ENCODE measurements around the gene DEGS1. TPM values are rescaled to one million over a fixed set of nuclear protein-coding genes. Genes with fewer than 3 reads are reported as not detected.

Gene DEGS1
- 17.2 TPM for total RNA-seq

DNA sequence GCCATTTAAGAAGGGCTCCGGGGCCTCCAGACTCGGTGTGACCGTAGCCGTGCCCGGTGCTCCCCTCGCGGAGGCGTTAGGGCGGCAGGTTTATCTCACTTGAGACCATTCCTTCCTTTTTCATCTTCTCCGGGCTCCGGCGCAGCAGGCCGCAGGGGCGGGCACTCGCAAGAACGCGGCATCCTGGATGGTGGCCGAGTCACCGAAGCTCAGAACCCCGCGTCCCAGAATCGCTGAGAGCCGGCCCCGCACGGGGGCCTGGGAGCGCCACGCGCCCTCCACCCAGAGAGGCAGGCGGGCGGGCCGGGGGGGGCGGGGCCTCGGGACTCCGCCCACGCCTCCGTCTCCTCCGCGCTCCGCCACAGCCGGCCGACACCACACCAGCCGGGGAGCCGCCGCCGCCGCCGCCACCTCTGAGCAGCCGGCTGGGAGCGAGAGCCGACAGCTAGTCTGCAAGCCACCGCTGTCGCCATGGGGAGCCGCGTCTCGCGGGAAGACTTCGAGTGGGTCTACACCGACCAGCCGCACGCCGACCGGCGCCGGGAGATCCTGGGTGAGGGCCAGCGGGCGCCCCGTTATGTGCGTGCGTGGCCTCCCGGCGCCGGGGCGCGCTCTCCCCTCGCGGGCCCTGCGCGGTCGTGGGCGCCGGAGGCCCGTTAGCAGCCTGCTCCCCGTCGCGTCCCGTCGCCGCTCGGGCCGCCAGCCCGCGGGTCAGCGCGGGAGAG lies at the start of gene DEGS1:
Gene DEGS1, plus strand, starts transcription at position 375 of the 725 bp plus-strand sequence. Its CDS starts 97 bp downstream, at position 472.
- ATAC-seq (peak; percentile 95), DNase-seq (ENCODE audit: low spot score) (peak; percentile 89)

DNA sequence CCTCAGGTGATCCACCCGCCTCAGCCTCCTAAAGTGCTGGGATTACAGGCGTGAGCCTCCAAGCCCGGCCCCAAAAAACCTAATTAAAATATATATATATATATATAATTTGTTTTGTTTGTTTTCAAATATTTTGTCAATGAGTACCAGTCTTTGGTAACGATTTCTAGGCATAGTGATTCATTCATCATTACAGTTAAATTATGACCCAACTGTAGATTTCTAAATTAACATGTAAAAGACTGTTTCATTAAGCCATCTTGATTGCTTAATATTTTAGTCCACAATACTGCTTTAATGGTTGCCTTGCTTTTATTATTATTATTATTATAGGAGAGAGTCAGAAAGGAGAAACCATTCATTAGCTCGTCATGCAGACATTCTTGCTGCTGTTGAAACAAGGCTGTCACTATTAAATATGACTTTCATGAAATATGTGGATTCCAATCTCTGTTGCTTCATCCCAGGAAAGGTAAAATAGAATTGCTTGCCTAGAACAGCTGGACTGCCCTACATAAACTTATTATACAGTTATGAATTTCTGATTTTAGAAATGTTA lies 49.2 kb upstream of the DEGS1 start:
- DNase-seq (ENCODE audit: low spot score) (no peak), ATAC-seq (no peak)

GRCh38 chr1:224137518-224137917 lies 45.5 kb upstream of the DEGS1 start:
- ATAC-seq, result peak; percentile 52
- no peak for DNase-seq (ENCODE audit: low spot score)

DNA sequence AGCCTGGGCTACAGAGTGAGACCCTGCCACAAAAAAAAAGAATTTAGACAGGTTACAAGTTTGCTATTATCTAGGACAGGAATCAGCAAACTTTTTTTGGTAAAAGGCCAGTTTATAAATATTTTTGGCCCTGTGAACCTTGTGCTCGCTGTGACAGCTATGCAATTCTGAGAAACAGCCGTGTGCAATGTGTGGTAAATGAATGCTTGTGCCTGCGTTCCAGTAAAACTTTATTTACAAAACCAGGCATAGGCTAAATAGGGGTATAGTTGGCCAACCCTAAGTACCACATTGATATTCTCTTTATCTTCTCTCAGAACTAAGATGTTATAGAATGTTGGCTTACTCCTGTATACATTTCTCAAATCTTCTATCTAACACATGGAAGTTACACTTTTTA lies 44.8 kb upstream of the DEGS1 start:
- peak; percentile 57 for ATAC-seq
- DNase-seq (ENCODE audit: low spot score), result no peak

- ATAC-seq (no peak), DNase-seq (ENCODE audit: low spot score) (no peak)
Observed at GRCh38 chr1:224141693-224142092, 41.3 kb upstream of the DEGS1 start.

GRCh38 chr1:224149709-224150108 lies 33.3 kb upstream of the DEGS1 start:
- ATAC-seq (no peak), DNase-seq (ENCODE audit: low spot score) (no peak)

- no peak for DNase-seq (ENCODE audit: low spot score)
- no peak for ATAC-seq
Observed at GRCh38 chr1:224151117-224151516, 31.9 kb upstream of the DEGS1 start.

GRCh38 chr1:224157316-224157715 lies 25.7 kb upstream of the DEGS1 start:
- DNase-seq (ENCODE audit: low spot score) (no peak), ATAC-seq (no peak)

- ATAC-seq (no peak), DNase-seq (ENCODE audit: low spot score) (no peak)
Observed at GRCh38 chr1:224159541-224159940, 23.5 kb upstream of the DEGS1 start.

DNA sequence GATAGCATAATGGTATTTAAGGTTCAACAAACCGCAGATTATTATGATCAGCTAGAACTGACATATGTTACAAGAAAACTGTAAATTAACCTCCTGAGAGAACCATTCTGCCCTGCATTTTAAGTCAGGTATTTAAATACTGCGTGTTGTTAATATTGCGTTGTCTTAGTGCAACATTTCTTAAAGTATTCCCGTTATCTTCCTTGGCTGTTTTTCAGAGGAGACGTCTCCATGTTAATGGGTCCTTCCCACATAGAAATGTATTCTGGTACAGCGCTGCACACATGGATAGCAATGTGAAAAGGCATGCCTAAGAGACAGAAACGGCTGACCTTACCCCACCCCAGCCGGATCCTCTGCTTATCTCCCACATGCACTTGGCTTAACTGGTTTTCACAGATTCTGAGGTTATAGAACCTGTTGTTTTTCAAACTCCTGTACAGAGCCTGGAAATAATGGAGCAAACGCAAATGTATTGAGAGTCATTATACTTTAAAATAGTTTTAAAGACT lies 22.8 kb upstream of the DEGS1 start:
- DNase-seq (ENCODE audit: low spot score), result no peak
- ATAC-seq, result no peak

GRCh38 chr1:224162768-224163167 lies 20.3 kb upstream of the DEGS1 start:
- ATAC-seq (no peak), DNase-seq (ENCODE audit: low spot score) (no peak)

- no peak for DNase-seq (ENCODE audit: low spot score)
- no peak for ATAC-seq
Observed at GRCh38 chr1:224163311-224163710, 19.7 kb upstream of the DEGS1 start.

DNA sequence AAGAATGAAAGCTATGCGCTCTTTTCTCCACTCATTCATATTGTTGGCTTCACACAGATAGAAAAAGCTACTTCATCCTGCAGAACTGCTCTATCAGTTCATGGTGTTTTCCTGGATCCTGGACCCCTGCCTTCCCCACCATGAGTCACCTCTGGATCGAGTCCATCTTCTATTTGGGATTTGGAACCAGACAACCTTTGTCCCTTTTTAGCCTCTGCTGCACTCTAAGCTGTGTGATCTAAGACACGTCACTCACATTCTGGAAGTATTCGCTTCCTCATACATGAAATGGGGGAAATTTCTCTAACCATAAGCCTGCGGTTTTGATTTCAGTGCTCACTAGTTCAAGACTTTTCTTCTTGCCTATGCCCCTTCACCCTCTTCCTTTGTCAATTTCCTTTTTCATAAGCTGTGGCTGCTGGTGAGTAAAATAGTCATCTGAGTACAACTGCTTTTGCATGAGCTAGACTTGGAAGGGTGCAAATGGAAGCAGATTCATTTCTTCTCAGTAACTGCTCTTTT lies 14.1 kb upstream of the DEGS1 start:
- ATAC-seq (peak; percentile 75), DNase-seq (ENCODE audit: low spot score) (no peak)

- ATAC-seq (no peak), DNase-seq (ENCODE audit: low spot score) (no peak)
Observed at GRCh38 chr1:224169718-224170270, 13.2 kb upstream of the DEGS1 start.

GRCh38 chr1:224170343-224170742 lies 12.7 kb upstream of the DEGS1 start:
- DNase-seq (ENCODE audit: low spot score), result no peak
- peak; percentile 23 for ATAC-seq

GRCh38 chr1:224170748-224171478 lies 12.1 kb upstream of the DEGS1 start:
- peak; percentile 76 for ATAC-seq
- no peak for DNase-seq (ENCODE audit: low spot score)

- ATAC-seq (no peak), DNase-seq (ENCODE audit: low spot score) (no peak)
Observed at GRCh38 chr1:224172229-224172628, 10.8 kb upstream of the DEGS1 start.

DNA sequence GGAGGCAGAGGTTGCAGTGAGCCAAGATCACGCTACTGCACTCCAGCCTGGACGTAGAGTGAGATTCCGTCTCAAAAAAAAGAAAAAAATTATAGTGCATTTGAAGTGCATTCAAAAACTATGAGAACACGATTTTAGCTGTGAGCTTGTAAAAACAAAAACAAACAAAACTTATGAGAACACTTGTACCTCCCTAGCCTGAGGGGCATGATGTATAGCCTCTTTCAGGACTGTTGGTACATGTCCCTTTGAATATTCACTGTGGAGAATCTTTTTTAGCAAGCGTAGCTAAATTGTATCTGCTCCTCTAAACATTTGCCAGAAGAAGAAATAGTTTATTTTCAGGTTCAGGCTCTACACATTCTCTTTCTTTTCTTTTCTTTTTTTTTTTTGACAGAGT lies 9.5 kb upstream of the DEGS1 start:
- no peak for DNase-seq (ENCODE audit: low spot score)
- ATAC-seq, result no peak

DNA sequence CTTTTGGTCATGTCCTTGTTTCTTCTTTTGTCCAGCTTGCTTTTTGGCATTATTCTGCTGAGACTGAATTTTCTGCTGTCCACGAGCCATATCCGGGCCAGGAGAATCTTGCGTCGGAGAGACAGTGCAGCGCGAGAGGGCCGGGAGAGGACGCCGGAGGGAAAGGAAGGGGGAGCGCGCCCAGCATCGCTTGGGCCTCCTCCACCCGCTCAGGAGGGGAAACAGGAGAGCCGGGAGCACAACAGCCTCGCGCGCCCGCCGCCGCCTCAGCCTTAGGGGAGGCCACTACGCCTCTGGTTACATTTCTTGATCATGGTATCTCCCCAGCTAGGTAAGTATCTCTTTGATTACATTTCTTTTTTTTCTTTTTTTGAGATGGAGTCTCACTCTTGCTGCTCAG lies 7.4 kb upstream of the DEGS1 start:
- peak; percentile 45 for DNase-seq (ENCODE audit: low spot score)

DNA sequence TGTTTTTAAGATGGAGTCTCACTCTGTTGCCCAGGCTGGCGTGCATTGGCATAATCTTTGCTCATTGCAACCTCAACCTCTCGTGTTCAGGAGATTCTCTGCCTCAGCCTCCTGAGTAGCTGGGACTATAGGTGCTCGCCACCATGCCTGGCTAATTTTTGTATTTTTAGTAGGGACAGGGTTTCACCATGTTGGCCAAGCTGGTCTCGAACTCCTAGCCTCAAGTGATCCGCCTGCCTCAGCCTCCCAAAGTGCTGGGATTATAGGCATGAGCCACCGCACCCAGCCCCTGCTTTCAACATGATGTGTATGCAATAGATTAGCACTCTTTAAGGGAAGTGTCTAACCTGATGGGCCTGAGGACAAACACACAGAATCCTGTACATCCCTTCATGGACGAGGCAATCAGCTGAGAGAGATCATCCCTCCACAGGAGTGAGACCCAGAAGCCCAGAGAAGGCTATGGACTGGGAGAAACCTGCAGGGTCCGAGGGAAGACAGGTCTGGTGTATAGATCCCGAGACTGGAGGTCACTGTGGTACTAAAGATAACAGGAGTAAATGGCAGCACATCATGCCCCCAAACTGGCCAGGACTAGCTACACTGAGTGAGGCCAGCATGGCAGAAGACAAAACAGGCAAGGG lies 5.6 kb upstream of the DEGS1 start:
- ATAC-seq (no peak), DNase-seq (ENCODE audit: low spot score) (peak; percentile 40)

More for the DNA sequence above, 7.4 kb upstream of the DEGS1 start:
- peak; percentile 66 for ATAC-seq

- ATAC-seq, result no peak
- DNase-seq (ENCODE audit: low spot score), result no peak
Observed at GRCh38 chr1:224178894-224179293, 4.1 kb upstream of the DEGS1 start.

All from left lobe of liver (tissue), 2 donors.